GM12878 (cell line): ENCODE data around the gene ETV7. TPM values are rescaled to one million over a fixed set of nuclear protein-coding genes. Genes with fewer than 3 reads are reported as not detected.

ENCODE experiments used
- ASH2L ChIP-seq: fragments of 300-600, 200-600 bp; sonication (generic); IDR thresholded peaks from 2 replicates; pipeline ENCODE4 v1.6.1; 2017; ENCODE audit warnings: low read depth, mild to moderate bottlenecking, borderline replicate concordance
- CEBPZ ChIP-seq: fragments of 150-350 bp; IDR thresholded peaks from 2 replicates; pipeline ENCODE4 v1.6.1; 2016; ENCODE audit warnings: low read depth, low read length
- CHD2 ChIP-seq: IDR thresholded peaks from 2 replicates; pipeline ENCODE4 v1.6.1; 2011; ENCODE audit warnings: low read depth, low read length, improper control_type of control experiment, borderline replicate concordance
- IRF5 ChIP-seq: fragments of 450-650 bp; IDR thresholded peaks from 2 replicates; pipeline ENCODE4 v1.6.1; 2017; ENCODE audit warnings: borderline replicate concordance
- JUNB ChIP-seq: IDR thresholded peaks from 2 replicates; pipeline ENCODE4 v1.6.1; 2016; ENCODE audit warnings: antibody characterized with exemption, mild to moderate bottlenecking
- JUND ChIP-seq: IDR thresholded peaks from 2 replicates; pipeline ENCODE4 v1.6.1; 2012; ENCODE audit warnings: low read depth, mild to moderate bottlenecking, low read length, improper control_type of control experiment, moderate library complexity
- MTA2 ChIP-seq: fragments of 450-650 bp; IDR thresholded peaks from 2 replicates; pipeline ENCODE4 v1.6.1; 2016; ENCODE audit warnings: low read depth, mild to moderate bottlenecking, moderate library complexity
- NR2C2 ChIP-seq: IDR thresholded peaks from 2 replicates; pipeline ENCODE4 v1.6.1; 2011; ENCODE audit warnings: borderline replicate concordance, low read depth; ENCODE audit not compliant: control insufficient read depth, insufficient read length
- PBX3 ChIP-seq: IDR thresholded peaks from 2 replicates; pipeline ENCODE4 v1.6.1; 2011; ENCODE audit warnings: mild to moderate bottlenecking, low read depth, low read length, moderate library complexity; ENCODE audit not compliant: insufficient replicate concordance
- PKNOX1 ChIP-seq: fragments of 450-650 bp; IDR thresholded peaks from 2 replicates; pipeline ENCODE4 v1.6.1; 2016; ENCODE audit warnings: mild to moderate bottlenecking
- SMARCA5 ChIP-seq: fragments of 450-650 bp; IDR thresholded peaks from 2 replicates; pipeline ENCODE4 v1.6.1; 2017; ENCODE audit warnings: mild to moderate bottlenecking
- SPI1 ChIP-seq: IDR thresholded peaks from 2 replicates; pipeline ENCODE4 v1.6.1; 2011; ENCODE audit warnings: low read depth, mild to moderate bottlenecking, low read length, moderate library complexity, borderline replicate concordance; ENCODE audit not compliant: insufficient read depth
- ZNF207 ChIP-seq: fragments of 450-650 bp; IDR thresholded peaks from 2 replicates; pipeline ENCODE4 v1.6.1; 2014; ENCODE audit warnings: antibody characterized with exemption, mild to moderate bottlenecking, borderline replicate concordance
- ZNF592 ChIP-seq: fragments of 450-650 bp; IDR thresholded peaks from 2 replicates; pipeline ENCODE4 v1.6.1; 2017; ENCODE audit warnings: mild to moderate bottlenecking, moderate library complexity
- polyA plus RNA-seq, 11 experiments: library from polyadenylated mRNA; depleted of rRNA in 4 of 11; unstranded in 6 of 11; stranded (reverse) in 5 of 11; fragments of >200 nt; fragmentation: Nextera tagmentation in 4 of 11; fragmentation: Illumina TruSeq in 1 of 11; extraction: Ambion mirVana in 4 of 11; extraction: Trizol in 1 of 11; gene quantifications; 1 replicate in 1 of 11; 2 replicates in 10 of 11; pipeline versions ENCODE4 v1.2.1 to v1.2.3, GENCODE V29; 2011 to 2016; ENCODE audit warnings: inconsistent platforms in 2 of 11, missing spikeins in 2 of 11, low read depth in 1 of 11
- total RNA-seq, 4 experiments: library from RNA; depleted of rRNA in 3 of 4; stranded (reverse); fragments of >200 nt in 3 of 4; fragmentation: Illumina TruSeq in 1 of 4; extraction: Trizol in 1 of 4; gene quantifications; 2 replicates each; pipeline versions ENCODE4 v1.2.1 to v1.2.3, GENCODE V29; 2013 to 2021

ETV7 gene
- total and polyA plus RNA-seq, 10 of the 15 experiments (the other 5 are each of a cell fraction or from before 2014, with no cell fraction given): 0.04 to 1.8 (median 1.3) TPM

GRCh38 chr6:36357872-36358225, 29.6 kb downstream of the ETV7 start (continued):
- TF ChIP-seq JUNB (peak; percentile 56), JUND (peak; percentile 63; the same call in 1 of the 2 replicates), NR2C2 (no peak), PKNOX1 (peak; percentile 92), ASH2L (no peak), CEBPZ (no peak), SMARCA5 (no peak), MTA2 (peak; percentile 92), IRF5 (peak; percentile 37; the same call in 1 of the 2 replicates), CHD2 (peak; percentile 56; the same call in 1 of the 2 replicates), PBX3 (peak; percentile 61), ZNF207 (peak; percentile 25; the same call in 1 of the 2 replicates), SPI1 (no peak), ZNF592 (peak; percentile 65; the same call in 1 of the 2 replicates)
